ENCODE measurements around the gene MED1. TPM values are rescaled to one million over a fixed set of nuclear protein-coding genes. Genes with fewer than 3 reads are reported as not detected.
"Not testable (repeated sequence)": the region's sequence is repeated elsewhere in the genome, so short reads cannot be mapped to it uniquely, and the experiment has no call there.

MED1 gene, protein sequence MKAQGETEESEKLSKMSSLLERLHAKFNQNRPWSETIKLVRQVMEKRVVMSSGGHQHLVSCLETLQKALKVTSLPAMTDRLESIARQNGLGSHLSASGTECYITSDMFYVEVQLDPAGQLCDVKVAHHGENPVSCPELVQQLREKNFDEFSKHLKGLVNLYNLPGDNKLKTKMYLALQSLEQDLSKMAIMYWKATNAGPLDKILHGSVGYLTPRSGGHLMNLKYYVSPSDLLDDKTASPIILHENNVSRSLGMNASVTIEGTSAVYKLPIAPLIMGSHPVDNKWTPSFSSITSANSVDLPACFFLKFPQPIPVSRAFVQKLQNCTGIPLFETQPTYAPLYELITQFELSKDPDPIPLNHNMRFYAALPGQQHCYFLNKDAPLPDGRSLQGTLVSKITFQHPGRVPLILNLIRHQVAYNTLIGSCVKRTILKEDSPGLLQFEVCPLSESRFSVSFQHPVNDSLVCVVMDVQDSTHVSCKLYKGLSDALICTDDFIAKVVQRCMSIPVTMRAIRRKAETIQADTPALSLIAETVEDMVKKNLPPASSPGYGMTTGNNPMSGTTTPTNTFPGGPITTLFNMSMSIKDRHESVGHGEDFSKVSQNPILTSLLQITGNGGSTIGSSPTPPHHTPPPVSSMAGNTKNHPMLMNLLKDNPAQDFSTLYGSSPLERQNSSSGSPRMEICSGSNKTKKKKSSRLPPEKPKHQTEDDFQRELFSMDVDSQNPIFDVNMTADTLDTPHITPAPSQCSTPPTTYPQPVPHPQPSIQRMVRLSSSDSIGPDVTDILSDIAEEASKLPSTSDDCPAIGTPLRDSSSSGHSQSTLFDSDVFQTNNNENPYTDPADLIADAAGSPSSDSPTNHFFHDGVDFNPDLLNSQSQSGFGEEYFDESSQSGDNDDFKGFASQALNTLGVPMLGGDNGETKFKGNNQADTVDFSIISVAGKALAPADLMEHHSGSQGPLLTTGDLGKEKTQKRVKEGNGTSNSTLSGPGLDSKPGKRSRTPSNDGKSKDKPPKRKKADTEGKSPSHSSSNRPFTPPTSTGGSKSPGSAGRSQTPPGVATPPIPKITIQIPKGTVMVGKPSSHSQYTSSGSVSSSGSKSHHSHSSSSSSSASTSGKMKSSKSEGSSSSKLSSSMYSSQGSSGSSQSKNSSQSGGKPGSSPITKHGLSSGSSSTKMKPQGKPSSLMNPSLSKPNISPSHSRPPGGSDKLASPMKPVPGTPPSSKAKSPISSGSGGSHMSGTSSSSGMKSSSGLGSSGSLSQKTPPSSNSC (N-terminal part only)
- 24.3 and 27.3 TPM in 2 replicates for total RNA-seq (2014; rRNA removed; shearing (Covaris generic))

DNA sequence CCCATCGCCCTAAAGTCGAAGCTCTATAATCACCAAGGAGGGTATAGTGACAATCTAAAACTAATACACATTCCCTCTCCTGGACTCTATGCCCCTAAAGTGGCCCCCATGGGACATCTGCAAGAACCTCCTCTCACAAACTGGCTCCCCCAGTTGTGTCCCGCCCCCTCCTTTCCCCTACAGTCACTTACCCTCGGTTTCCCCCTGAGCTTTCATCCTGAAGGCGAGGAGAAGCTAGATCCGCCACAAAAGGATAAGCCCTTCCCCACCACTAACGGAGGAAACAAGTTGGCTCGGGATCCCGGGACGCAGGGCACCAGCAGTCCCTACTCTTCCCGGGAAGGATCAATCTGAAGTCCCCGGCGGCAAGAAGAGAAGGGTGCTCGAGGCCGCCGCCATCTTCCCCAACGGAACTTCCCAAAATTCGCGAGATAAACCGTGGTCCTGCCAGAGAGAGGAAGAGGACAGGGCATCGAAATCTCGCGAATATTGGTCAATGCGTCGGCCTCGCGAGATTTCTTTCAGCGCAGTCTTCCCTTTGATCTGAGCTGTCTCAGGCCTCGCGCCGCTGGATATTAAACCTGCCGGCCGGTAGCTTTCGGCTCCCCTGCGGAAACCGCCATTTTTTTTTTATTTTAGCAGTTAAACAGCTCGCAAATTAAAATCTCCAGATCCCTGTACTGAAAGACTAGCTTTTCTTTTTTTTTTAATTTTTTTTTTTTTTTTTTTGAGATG, at the start of gene MED1:
Gene MED1 (minus strand): TSS at position 417 of the 735 bp plus-strand sequence. CDS start 201 bp downstream, at position 216.
- no peaks in the 10 kb centered on the region for H3K27me3 ChIP-seq (ENCODE audit: control insufficient read depth, insufficient read depth, low read length)
- peak within 1 kb of the TSS; percentile 88 for H3K4me3 ChIP-seq (ENCODE audit: insufficient read depth, low read depth, low read length)
- H3K36me3 ChIP-seq (replicated peaks; ENCODE audit: control insufficient read depth, insufficient read depth, low read length): peaks cover 6% of the 10 kb centered on the region
- DNase-seq: peak; percentile 93

DNA sequence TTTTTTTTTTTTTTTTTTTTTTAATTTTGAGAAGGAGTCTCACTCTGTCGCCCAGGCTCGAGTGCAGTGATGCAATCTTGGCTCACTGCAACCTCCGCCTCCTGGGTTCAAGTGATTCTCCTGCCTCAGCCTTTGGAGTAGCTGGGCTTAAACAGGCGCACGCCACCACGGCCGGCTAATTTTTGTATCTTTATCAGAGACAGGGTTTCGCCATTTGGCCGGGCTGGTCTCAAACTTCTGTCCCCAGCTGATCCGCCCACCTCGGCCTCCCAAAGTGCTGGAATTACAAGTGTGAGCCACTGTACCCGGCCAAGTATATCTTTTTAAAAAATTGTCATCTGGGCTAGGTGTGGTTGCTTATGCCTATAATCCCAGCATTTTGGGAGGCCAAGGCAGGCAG, 45.9 kb upstream of the MED1 start:
- not testable (repeated sequence) for DNase-seq; H3K27me3 ChIP-seq (ENCODE audit: control insufficient read depth, insufficient read depth, low read length); H3K4me3 ChIP-seq (ENCODE audit: insufficient read depth, low read depth, low read length)
- H3K36me3 ChIP-seq (replicated peaks; ENCODE audit: control insufficient read depth, insufficient read depth, low read length): peaks cover 23% of the 10 kb centered on the region

DNA sequence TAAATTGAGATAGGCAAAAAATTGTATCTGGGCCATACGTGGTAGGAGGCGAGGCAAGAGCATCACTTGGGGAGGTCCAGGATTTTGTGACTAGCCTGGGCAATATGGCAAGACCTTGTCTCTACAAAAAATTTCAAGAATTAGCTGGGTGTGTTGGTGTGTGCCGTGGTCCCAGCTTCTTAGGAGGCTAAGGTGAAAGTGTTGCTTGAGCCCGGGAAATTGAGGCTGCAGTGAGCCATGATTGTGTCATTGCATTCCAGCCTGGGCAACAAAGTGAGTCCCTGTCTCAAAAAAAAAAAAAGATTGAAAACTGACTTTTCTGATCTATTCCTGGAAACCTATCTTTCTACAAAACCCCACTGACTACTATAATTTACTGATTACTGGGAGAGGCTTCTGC, 36.9 kb upstream of the MED1 start:
- DNase-seq: no peak

DNA sequence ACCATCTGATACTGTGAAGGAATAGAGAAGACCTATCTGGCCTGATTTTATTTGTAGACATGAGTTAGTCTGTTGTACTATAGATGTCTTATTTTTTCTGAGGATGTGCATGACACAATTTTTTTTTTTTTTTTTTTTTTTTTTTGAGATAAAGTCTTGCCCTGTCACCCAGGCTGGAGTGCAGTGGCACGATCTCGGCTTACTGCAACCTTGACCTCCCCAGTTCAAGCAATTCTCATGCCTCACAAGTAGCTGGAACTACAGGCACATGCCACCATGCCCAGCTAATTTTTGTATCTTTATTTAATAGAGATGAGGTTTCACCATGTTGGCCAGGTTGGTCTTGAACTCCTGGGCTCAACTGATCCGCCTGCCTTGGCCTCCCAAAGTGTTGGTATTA, 36.4 kb upstream of the MED1 start:
- not testable (repeated sequence) for H3K27me3 ChIP-seq (ENCODE audit: control insufficient read depth, insufficient read depth, low read length); H3K4me3 ChIP-seq (ENCODE audit: insufficient read depth, low read depth, low read length); H3K36me3 ChIP-seq (replicated peaks; ENCODE audit: control insufficient read depth, insufficient read depth, low read length); DNase-seq

More for the DNA sequence above, 36.9 kb upstream of the MED1 start:
- no peak overlapping the region for H3K4me3 ChIP-seq (ENCODE audit: insufficient read depth, low read depth, low read length)
- no peaks in the 10 kb centered on the region for H3K27me3 ChIP-seq (ENCODE audit: control insufficient read depth, insufficient read depth, low read length)
- peaks cover 5% of the 10 kb centered on the region for H3K36me3 ChIP-seq (replicated peaks; ENCODE audit: control insufficient read depth, insufficient read depth, low read length)

DNA sequence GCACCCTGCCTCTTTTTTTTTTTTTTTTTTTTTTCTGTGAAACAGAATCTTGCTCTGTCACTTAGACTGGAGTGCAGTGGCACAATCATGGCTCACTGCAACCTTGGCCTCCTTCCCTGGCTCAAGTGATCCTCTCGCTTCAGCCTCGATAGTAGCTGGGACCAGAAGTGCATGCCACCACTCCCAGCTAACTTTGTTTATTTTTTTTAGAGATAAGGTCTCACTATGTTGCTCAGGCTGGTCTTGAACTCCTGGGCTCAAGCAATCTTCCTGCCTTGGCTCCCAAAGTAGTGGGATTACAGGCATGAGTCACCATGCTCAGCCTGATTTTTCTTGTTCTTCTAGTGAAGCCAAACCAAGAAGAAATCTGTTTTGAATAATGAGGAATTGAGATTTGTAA, 35.2 kb upstream of the MED1 start:
- no peak for DNase-seq
- Histone ChIP-seq H3K27me3 (ENCODE audit: control insufficient read depth, insufficient read depth, low read length) (no peaks in the 10 kb centered on the region), H3K36me3 (replicated peaks; ENCODE audit: control insufficient read depth, insufficient read depth, low read length) (peaks cover 2% of the 10 kb centered on the region), H3K4me3 (ENCODE audit: insufficient read depth, low read depth, low read length) (no peak overlapping the region)

DNA sequence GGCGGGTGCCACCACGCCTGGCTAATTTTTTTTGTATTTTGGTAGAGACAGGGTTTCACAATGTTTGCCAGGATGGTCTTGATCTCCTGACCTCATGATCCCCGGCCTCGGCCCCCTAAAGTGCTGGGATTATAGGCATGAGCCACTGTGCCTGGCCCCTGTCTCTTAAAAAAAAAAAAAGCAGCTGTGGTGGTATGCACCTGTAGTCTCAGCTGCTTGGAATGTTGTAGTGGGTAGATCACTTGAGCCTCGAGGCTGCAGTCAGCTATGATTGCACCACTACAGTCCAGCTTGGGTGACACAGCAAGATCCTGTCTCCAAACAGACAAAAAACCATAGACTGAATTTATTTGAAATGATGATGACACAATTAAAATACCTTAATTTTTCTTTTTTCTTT, 34.5 kb upstream of the MED1 start:
- Histone ChIP-seq H3K36me3 (replicated peaks; ENCODE audit: control insufficient read depth, insufficient read depth, low read length) (peaks cover 2% of the 10 kb centered on the region), H3K27me3 (ENCODE audit: control insufficient read depth, insufficient read depth, low read length) (no peaks in the 10 kb centered on the region), H3K4me3 (ENCODE audit: insufficient read depth, low read depth, low read length) (no peak overlapping the region)
- DNase-seq: no peak

DNA sequence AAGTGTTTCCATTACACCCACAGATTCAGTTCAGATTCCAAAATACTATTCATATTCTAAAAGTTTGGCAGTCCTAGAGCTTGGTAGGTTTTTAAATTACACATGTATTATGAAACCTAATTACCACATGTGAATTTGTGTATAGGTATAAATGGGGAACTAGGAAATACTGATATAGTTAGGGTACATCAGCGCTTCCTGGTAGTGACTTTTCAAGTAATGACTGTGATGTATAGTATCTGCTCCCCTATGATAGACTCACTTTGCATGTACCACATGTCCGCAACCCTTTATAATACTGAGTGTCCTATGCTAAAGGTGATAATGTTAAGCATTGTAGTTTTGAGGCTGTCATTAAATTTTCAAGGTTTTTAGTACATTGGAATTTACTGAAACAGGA, 33.1 kb upstream of the MED1 start:
- no peak for DNase-seq
- Histone ChIP-seq H3K36me3 (replicated peaks; ENCODE audit: control insufficient read depth, insufficient read depth, low read length) (no peaks in the 10 kb centered on the region), H3K27me3 (ENCODE audit: control insufficient read depth, insufficient read depth, low read length) (no peaks in the 10 kb centered on the region), H3K4me3 (ENCODE audit: insufficient read depth, low read depth, low read length) (no peak overlapping the region)

DNA sequence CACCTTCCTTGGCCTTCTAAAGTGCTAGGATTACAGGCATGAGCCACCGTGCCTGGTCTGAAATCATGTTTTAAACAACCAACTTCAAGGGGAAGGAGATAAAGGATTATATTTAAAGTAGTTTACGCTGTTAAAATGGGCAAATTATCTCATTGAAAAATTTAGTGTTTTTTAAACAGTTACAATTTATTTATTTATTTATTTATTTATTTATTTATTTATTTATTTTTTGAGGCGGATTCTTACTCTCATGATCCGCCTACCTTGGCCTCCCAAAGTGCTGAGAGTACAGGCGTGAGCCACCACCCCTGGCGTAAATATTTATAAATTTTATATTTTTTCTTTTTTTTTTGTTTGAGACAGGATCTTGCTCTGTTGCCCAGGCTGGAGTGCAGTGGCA, 32.4 kb upstream of the MED1 start:
- H3K4me3 ChIP-seq (ENCODE audit: insufficient read depth, low read depth, low read length): no peak overlapping the region
- no peak for DNase-seq

DNA sequence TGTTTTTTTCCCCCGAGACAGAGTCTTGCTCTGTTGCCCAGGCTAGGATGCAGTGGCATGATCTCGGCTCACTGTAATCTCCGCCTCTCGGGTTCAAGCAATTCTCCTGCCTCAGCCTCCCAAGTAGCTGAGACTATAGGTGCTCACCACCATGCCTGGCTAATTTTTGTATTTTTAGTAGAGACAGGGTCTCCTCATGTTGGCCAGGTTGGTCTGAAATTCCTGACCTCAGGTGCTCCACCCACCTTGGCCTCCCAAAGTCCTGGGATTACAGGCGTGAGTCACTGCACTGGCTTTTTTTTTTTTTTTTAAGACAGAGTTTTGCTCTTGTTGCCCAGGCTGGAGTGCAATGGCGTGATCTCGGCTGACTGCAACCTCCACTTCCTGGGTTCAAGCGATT, 28.6 kb upstream of the MED1 start:
- not testable (repeated sequence) for DNase-seq; H3K4me3 ChIP-seq (ENCODE audit: insufficient read depth, low read depth, low read length); H3K36me3 ChIP-seq (replicated peaks; ENCODE audit: control insufficient read depth, insufficient read depth, low read length); H3K27me3 ChIP-seq (ENCODE audit: control insufficient read depth, insufficient read depth, low read length)

More for the DNA sequence above, 32.4 kb upstream of the MED1 start:
- Histone ChIP-seq H3K27me3 (ENCODE audit: control insufficient read depth, insufficient read depth, low read length) (no peaks in the 10 kb centered on the region), H3K36me3 (replicated peaks; ENCODE audit: control insufficient read depth, insufficient read depth, low read length) (peaks cover under 1% of the 10 kb centered on the region; the same call in 1 of the 2 replicates)

DNA sequence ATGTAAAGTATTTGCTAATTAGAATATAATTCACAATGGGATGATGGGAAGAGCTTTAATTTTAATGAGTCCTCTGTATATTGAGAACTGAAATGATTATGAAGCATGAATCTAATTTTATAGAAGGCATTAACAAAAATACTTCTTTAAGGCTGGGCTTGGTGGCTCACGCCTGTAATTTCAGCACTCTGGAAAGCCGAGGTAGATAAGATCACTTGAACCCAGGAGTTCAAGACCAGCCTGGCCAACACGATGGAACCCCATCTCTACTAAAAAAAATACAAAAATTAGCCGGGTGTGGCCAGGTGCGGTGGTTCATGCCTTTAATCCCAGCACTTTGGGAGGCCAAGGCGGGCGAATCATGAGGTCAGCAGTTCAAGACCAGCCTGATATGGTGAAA, 22.2 kb upstream of the MED1 start:
- H3K36me3 ChIP-seq (replicated peaks; ENCODE audit: control insufficient read depth, insufficient read depth, low read length): peaks cover 18% of the 10 kb centered on the region

DNA sequence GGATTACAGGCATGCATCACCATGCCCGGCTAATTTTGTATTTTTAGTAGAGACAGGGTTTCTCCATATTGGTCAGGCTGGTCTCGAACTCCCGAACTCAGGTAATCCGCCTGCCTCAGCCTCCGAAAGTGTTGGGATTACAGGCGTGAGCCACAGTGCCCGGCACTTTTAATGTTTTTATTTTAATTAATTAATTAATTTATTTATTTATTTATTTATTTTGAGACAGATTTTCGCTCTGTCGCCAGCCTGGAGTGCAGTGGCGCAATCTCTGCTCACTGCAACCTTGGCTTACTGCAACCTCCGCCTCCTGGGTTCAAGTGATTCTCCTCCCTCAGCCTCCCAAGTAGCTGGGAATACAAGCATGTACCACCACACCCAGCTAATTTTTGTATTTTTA, 17.5 kb upstream of the MED1 start:
- not testable (repeated sequence) for DNase-seq; H3K27me3 ChIP-seq (ENCODE audit: control insufficient read depth, insufficient read depth, low read length); H3K4me3 ChIP-seq (ENCODE audit: insufficient read depth, low read depth, low read length)
- H3K36me3 ChIP-seq (replicated peaks; ENCODE audit: control insufficient read depth, insufficient read depth, low read length): peaks cover 12% of the 10 kb centered on the region

More for the DNA sequence above, 22.2 kb upstream of the MED1 start:
- no peak overlapping the region for H3K4me3 ChIP-seq (ENCODE audit: insufficient read depth, low read depth, low read length)
- no peaks in the 10 kb centered on the region for H3K27me3 ChIP-seq (ENCODE audit: control insufficient read depth, insufficient read depth, low read length)
- no peak for DNase-seq

DNA sequence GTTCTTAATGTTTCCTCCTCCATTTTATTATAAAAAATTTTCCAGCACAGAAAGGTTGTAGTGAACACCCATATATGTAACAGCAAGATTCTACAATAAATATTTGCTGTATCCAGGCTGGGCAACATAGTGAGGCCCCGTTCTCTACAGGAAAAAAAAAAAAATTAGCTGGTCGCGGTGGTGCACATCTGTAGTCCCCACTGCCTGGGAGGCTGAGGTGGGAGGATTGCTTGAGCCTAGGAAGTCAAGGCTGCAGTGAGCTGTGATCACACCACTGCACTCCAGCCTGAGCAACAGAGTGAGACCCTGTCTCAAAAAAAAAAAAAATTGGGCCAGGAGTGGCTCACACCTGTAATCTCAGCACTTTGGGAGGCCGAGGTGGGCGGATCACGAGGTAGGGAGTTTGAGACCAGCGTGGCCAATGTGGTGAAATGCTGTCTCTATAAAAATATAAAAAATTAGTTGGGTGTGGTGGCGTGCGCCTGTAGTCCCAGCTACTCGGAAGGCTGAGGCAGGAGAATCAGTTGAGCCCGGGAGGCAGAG, 13.6 kb upstream of the MED1 start:
- H3K36me3 ChIP-seq (replicated peaks; ENCODE audit: control insufficient read depth, insufficient read depth, low read length); DNase-seq; H3K27me3 ChIP-seq (ENCODE audit: control insufficient read depth, insufficient read depth, low read length); H3K4me3 ChIP-seq (ENCODE audit: insufficient read depth, low read depth, low read length): not testable (repeated sequence)

DNA sequence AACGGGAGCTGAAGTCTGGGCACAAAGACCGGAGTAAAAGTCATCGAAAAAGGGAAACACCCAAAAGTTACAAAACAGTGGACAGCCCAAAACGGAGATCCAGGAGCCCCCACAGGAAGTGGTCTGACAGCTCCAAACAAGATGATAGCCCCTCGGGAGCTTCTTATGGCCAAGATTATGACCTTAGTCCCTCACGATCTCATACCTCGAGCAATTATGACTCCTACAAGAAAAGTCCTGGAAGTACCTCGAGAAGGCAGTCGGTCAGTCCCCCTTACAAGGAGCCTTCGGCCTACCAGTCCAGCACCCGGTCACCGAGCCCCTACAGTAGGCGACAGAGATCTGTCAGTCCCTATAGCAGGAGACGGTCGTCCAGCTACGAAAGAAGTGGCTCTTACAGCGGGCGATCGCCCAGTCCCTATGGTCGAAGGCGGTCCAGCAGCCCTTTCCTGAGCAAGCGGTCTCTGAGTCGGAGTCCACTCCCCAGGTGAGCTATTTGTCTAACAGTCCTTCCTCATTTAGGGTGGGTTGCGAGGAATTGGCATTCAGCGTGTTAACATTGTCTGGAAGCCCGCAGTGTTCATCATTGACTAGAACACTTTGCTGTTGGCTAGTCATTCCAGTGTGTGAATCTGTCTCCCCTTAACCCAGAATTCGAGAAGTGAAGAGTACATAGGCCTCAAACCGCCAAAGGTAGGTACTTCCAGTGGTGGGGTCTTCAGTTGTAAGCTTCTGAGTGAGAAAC, 11.7 kb upstream of the MED1 start:
- peak; percentile 15 for DNase-seq
- no peaks in the 10 kb centered on the region for H3K27me3 ChIP-seq (ENCODE audit: control insufficient read depth, insufficient read depth, low read length)
- H3K36me3 ChIP-seq (replicated peaks; ENCODE audit: control insufficient read depth, insufficient read depth, low read length): peaks cover 1% of the 10 kb centered on the region; the same call in 1 of the 2 replicates
- peak overlapping the region; percentile 96 for H3K4me3 ChIP-seq (ENCODE audit: insufficient read depth, low read depth, low read length)

Data from H7 (cell line).